ENCODE data around the gene CCDC40. TPM values are rescaled to one million over a fixed set of nuclear protein-coding genes. Genes with fewer than 3 reads are reported as not detected.

Gene CCDC40
- total and polyA plus RNA-seq, 2 donors (not counting 1 experiment from before 2014, with no cell fraction given) = 0.53 to 1.5 TPM

DNA sequence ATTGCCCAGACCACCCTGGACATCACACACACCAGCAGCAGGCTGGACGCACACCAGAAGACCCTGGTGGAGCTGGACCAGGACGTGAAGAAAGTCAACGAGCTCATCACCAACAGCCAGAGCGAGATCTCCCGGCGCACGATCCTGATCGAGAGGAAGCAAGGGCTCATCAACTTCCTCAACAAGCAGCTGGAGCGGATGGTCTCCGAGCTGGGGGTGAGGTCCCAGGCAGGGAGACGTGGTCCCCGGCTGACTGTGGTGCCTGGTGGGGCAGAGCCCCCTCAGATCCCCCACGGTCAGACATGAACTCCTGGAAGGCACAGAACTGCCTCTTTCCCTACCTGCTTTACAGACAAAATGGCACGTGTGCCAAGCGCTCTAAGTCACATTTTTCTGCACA, 48.3 kb downstream of the CCDC40 start:
- H3K9me3 ChIP-seq (ENCODE audit: control insufficient read depth, insufficient read depth, low read depth, low read length) = no peaks in the 10 kb centered on the region
- H3K36me3 ChIP-seq (ENCODE audit: control insufficient read depth, insufficient read depth, low read length) = no peaks in the 10 kb centered on the region
- H2AFZ ChIP-seq (ENCODE audit: low read length) = no peak overlapping the region
- no peaks in the 10 kb centered on the region for H4K20me1 ChIP-seq (ENCODE audit: control insufficient read depth, extremely low read depth, insufficient read depth, low read length)
- TF ChIP-seq EZH2 (IDR thresholded peaks at IDR 0.05; ENCODE audit: low read length, missing control alignments) (no peak), CTCF (conservative IDR thresholded peaks at IDR 0.05 in 1 of 2, IDR thresholded peaks at IDR 0.05 in 1 of 2; ENCODE audit: low read depth in 1 of 2, low read length in 2 of 2) (no peak)
- H3K27ac ChIP-seq (ENCODE audit: insufficient read depth, low read length) = no peak overlapping the region
- no peak overlapping the region for H3K4me2 ChIP-seq (ENCODE audit: extremely low read depth, insufficient read depth, low read length)
- H3K27me3 ChIP-seq (ENCODE audit: control insufficient read depth, insufficient read depth, low read length) = peaks cover 2% of the 10 kb centered on the region
- no peak for DNase-seq (ENCODE audit: low read depth in 2 of 2)
- H3K79me2 ChIP-seq (ENCODE audit: control insufficient read depth, insufficient read depth, low read length) = no peaks in the 10 kb centered on the region
- H3K4me1 ChIP-seq (ENCODE audit: control insufficient read depth, extremely low read depth, insufficient read depth, low read length) = peaks cover 2% of the 10 kb centered on the region
- no peak overlapping the region for H3K4me3 ChIP-seq (replicated peaks in 1 of 4; ENCODE audit: control extremely low read depth in 1 of 4, insufficient read depth in 1 of 4, low read depth in 3 of 4, low read length in 4 of 4)
- no peak overlapping the region for H3K9ac ChIP-seq (ENCODE audit: insufficient read depth, low read length)

GRCh38 chr17:80086081-80086480, 49.6 kb downstream of the CCDC40 start:
- Histone ChIP-seq H3K79me2 (ENCODE audit: control insufficient read depth, insufficient read depth, low read length) (no peaks in the 10 kb centered on the region), H3K9ac (ENCODE audit: insufficient read depth, low read length) (no peak overlapping the region), H4K20me1 (ENCODE audit: control insufficient read depth, extremely low read depth, insufficient read depth, low read length) (no peaks in the 10 kb centered on the region), H3K4me1 (ENCODE audit: control insufficient read depth, extremely low read depth, insufficient read depth, low read length) (peaks cover 2% of the 10 kb centered on the region), H3K27me3 (ENCODE audit: control insufficient read depth, insufficient read depth, low read length) (peaks cover 2% of the 10 kb centered on the region), H3K36me3 (ENCODE audit: control insufficient read depth, insufficient read depth, low read length) (no peaks in the 10 kb centered on the region), H3K4me3 (replicated peaks in 1 of 4; ENCODE audit: control extremely low read depth in 1 of 4, insufficient read depth in 1 of 4, low read depth in 3 of 4, low read length in 4 of 4) (no peak overlapping the region), H3K27ac (ENCODE audit: insufficient read depth, low read length) (no peak overlapping the region), H3K9me3 (ENCODE audit: control insufficient read depth, insufficient read depth, low read depth, low read length) (no peaks in the 10 kb centered on the region), H3K4me2 (ENCODE audit: extremely low read depth, insufficient read depth, low read length) (no peak overlapping the region), H2AFZ (ENCODE audit: low read length) (no peak overlapping the region)
- no peak for DNase-seq (ENCODE audit: low read depth in 2 of 2)
- TF ChIP-seq CTCF (conservative IDR thresholded peaks at IDR 0.05 in 1 of 2, IDR thresholded peaks at IDR 0.05 in 1 of 2; ENCODE audit: low read depth in 1 of 2, low read length in 2 of 2) = no peak
- TF ChIP-seq EZH2 (IDR thresholded peaks at IDR 0.05; ENCODE audit: low read length, missing control alignments) = no peak

DNA sequence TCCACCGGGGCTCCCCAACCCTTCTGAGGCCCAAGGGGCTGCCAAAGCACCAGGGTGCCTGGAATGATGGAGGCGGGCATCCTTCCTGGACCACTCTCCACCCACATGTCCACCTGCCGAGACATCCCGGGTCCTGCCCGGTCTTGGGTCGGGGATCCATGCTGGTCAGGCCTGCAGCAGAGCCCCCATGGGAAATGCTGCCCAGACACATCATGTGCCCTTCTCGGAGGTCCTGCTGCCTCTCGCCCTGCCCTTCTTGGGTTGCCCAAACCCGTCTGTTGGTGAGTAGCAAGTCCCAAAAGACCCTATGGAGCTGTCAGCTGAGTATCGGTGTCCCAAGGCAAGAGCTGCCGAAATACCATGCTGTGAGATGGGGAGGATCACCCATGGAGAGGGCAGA, 50.2 kb downstream of the CCDC40 start:
- Histone ChIP-seq H3K27ac (ENCODE audit: insufficient read depth, low read length) (no peak overlapping the region), H3K9me3 (ENCODE audit: control insufficient read depth, insufficient read depth, low read depth, low read length) (no peaks in the 10 kb centered on the region), H3K9ac (ENCODE audit: insufficient read depth, low read length) (no peak overlapping the region), H2AFZ (ENCODE audit: low read length) (no peak overlapping the region), H3K4me1 (ENCODE audit: control insufficient read depth, extremely low read depth, insufficient read depth, low read length) (peaks cover 2% of the 10 kb centered on the region), H3K27me3 (ENCODE audit: control insufficient read depth, insufficient read depth, low read length) (peaks cover 2% of the 10 kb centered on the region), H3K36me3 (ENCODE audit: control insufficient read depth, insufficient read depth, low read length) (no peaks in the 10 kb centered on the region), H3K4me2 (ENCODE audit: extremely low read depth, insufficient read depth, low read length) (no peak overlapping the region), H3K79me2 (ENCODE audit: control insufficient read depth, insufficient read depth, low read length) (no peaks in the 10 kb centered on the region), H4K20me1 (ENCODE audit: control insufficient read depth, extremely low read depth, insufficient read depth, low read length) (no peaks in the 10 kb centered on the region), H3K4me3 (replicated peaks in 1 of 4; ENCODE audit: control extremely low read depth in 1 of 4, insufficient read depth in 1 of 4, low read depth in 3 of 4, low read length in 4 of 4) (no peak overlapping the region)
- DNase-seq (ENCODE audit: low read depth in 2 of 2) = no peak
- TF ChIP-seq CTCF (conservative IDR thresholded peaks at IDR 0.05 in 1 of 2, IDR thresholded peaks at IDR 0.05 in 1 of 2; ENCODE audit: low read depth in 1 of 2, low read length in 2 of 2) = no peak
- TF ChIP-seq EZH2 (IDR thresholded peaks at IDR 0.05; ENCODE audit: low read length, missing control alignments) = no peak

Measured in fibroblast of lung (primary cell).